PC-9 (cell line): Measurements from ENCODE around the gene PURA. TPM values are rescaled to one million over a fixed set of nuclear protein-coding genes. Genes with fewer than 3 reads are reported as not detected.
"Not testable (repeated sequence)": the region's sequence is repeated elsewhere in the genome, so short reads cannot be mapped to it uniquely, and the experiment has no call there.

ENCODE experiments used
- BruUV-seq: library from RNA; stranded (reverse); fragments of 400-500 nt; replicated peaks from 2 replicates; lab custom pipeline; 2021; lab: Mats Ljungman, UMichigan
- CTCF ChIA-PET: fragments of 300-600 bp; sonication (Branson Sonifier 250); formaldehyde crosslinking; loops from one replicate; lab custom pipeline; 2022; ENCODE audit warnings: antibody characterized with exemption; lab: Charles Lee
- POLR2A ChIA-PET: fragments of 300-600 bp; sonication (Branson Sonifier 250); formaldehyde crosslinking; loops from one replicate; lab custom pipeline; 2022; ENCODE audit warnings: antibody characterized with exemption; ENCODE audit not compliant: unreplicated experiment; lab: Charles Lee
- DNase-seq, 2 experiments: peaks; one replicate each; pipeline versions ENCODE4 v3.0.0 to v3.0.0-alpha.2; 2015 to 2022; ENCODE audit warnings: mixed read lengths in 1 of 2
- H2AFZ ChIP-seq: fragments of 200-600 bp; sonication (generic); 2 replicates; pipeline ENCODE4 v1.8.1; 2017; ENCODE audit warnings: antibody characterized with exemption
- H3F3A ChIP-seq: fragments of 200-600 bp; sonication (generic); 2 replicates; pipeline ENCODE4 v1.8.1; 2017; ENCODE audit warnings: antibody characterized with exemption, mild to moderate bottlenecking, low read depth; ENCODE audit not compliant: insufficient read depth
- H3K27ac ChIP-seq: fragments of 200-600 bp; sonication (generic); 2 replicates; pipeline ENCODE4 v1.6.1; 2016; ENCODE audit warnings: mixed run types
- H3K27me3 ChIP-seq: fragments of 200-600 bp; sonication (generic); 2 replicates; pipeline ENCODE4 v1.6.1; 2016; ENCODE audit warnings: low read depth, mixed run types; ENCODE audit not compliant: insufficient read depth
- H3K36me3 ChIP-seq: fragments of 200-600 bp; sonication (generic); 2 replicates; pipeline ENCODE4 v1.6.1; 2016; ENCODE audit warnings: low read depth, mixed run types
- H3K4me1 ChIP-seq: fragments of 200-600 bp; sonication (generic); replicated peaks from 2 replicates; pipeline ENCODE4 v1.6.1; 2016; ENCODE audit warnings: mixed run types; ENCODE audit not compliant: insufficient read depth
- H3K4me2 ChIP-seq: fragments of 200-600 bp; sonication (generic); 2 replicates; pipeline ENCODE4 v1.6.1; 2017; ENCODE audit warnings: mixed run types
- H3K4me3 ChIP-seq: fragments of 200-600 bp; sonication (generic); 2 replicates; pipeline ENCODE4 v1.6.1; 2016; ENCODE audit warnings: mixed run types
- H3K79me2 ChIP-seq: fragments of 200-600 bp; sonication (generic); 2 replicates; pipeline ENCODE4 v1.6.1; 2017; ENCODE audit warnings: low read depth, mixed run types
- H3K9me2 ChIP-seq: fragments of 200-600 bp; sonication (generic); 2 replicates; pipeline ENCODE4 v1.8.1; 2017; ENCODE audit warnings: mild to moderate bottlenecking; ENCODE audit not compliant: insufficient read depth
- H3K9me3 ChIP-seq: fragments of 200-600 bp; sonication (generic); 2 replicates; pipeline ENCODE4 v1.8.1; 2016; ENCODE audit warnings: low read depth; ENCODE audit not compliant: insufficient read depth
- H4K20me1 ChIP-seq: fragments of 200-600 bp; sonication (generic); 2 replicates; pipeline ENCODE4 v1.8.1; 2017; ENCODE audit not compliant: insufficient read depth
- EZH2 ChIP-seq: fragments of 200-600 bp; sonication (generic); IDR thresholded peaks from 2 replicates; pipeline ENCODE4 v1.8.0; 2017; ENCODE audit warnings: antibody characterized with exemption, low read depth
- intact Hi-C: fragments of 100-400 bp; cut with micrococcal nuclease; formaldehyde crosslinking; loops from one replicate; pipeline ENCODE4 v1.10.0; 2022; ENCODE audit not compliant: unreplicated experiment
- total RNA-seq: library from RNA; stranded (reverse); gene quantifications from 2 replicates; pipeline ENCODE4 v1.2.3, GENCODE V29; 2021
- TF ChIP-seq, protein P1 (sequence below): fragments of 200-600 bp; sonication (generic); conservative IDR thresholded peaks from 2 replicates; pipeline ENCODE4 v1.6.1; 2017; ENCODE audit warnings: mixed run types, antibody characterized with exemption, mild to moderate bottlenecking, moderate library complexity

PURA gene
- total RNA-seq, 1 experiment from 2014 or later: 13.6 TPM

DNA sequence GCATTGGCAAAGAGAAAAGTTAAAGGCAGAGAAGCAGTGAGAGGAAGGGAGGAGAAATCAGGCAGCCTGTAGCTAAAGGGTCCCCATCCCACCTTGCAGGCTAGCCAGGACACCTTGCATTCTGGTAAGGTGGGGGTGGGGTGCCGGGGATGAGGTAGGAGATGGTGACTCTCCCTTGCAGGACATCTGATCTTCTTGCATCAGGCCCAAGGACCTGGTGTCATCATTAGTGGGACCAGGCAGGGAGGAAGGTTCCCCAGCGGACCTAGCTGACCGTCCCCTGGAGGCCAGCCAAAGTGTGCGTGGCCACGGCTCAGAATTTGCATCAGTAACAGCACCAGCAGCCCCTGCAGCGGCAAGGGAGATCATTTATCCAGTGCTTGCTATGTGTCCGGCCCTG lies 39.3 kb downstream of the PURA start:
- intact Hi-C loops: no loop called here
- POLR2A ChIA-PET: no interaction called here

GRCh38 chr5:140153905-140154304 lies 40.0 kb downstream of the PURA start:
- no peak for DNase-seq
- POLR2A ChIA-PET: no interaction called here
- Histone ChIP-seq H3K9me2 (no peaks in the 10 kb centered on the region), H3K4me1 (peaks cover 4% of the 10 kb centered on the region), H2AFZ (no peak overlapping the region), H3K27me3 (no peaks in the 10 kb centered on the region), H3K79me2 (no peaks in the 10 kb centered on the region), H3K27ac (no peak overlapping the region), H3K4me2 (no peak overlapping the region), H3K4me3 (no peak overlapping the region), H3F3A (no peaks in the 10 kb centered on the region), H4K20me1 (no peaks in the 10 kb centered on the region; the same call in 1 of the 2 replicates), H3K9me3 (no peaks in the 10 kb centered on the region), H3K36me3 (no peaks in the 10 kb centered on the region)
- CTCF ChIA-PET: interaction anchor here (0.9 kb wide), 1 partner anchor 81 kb away, joined by 9 read pairs; no protein-coding TSS in a partner anchor
- TF ChIP-seq EZH2: no peak
- TF ChIP-seq, protein P1, sequence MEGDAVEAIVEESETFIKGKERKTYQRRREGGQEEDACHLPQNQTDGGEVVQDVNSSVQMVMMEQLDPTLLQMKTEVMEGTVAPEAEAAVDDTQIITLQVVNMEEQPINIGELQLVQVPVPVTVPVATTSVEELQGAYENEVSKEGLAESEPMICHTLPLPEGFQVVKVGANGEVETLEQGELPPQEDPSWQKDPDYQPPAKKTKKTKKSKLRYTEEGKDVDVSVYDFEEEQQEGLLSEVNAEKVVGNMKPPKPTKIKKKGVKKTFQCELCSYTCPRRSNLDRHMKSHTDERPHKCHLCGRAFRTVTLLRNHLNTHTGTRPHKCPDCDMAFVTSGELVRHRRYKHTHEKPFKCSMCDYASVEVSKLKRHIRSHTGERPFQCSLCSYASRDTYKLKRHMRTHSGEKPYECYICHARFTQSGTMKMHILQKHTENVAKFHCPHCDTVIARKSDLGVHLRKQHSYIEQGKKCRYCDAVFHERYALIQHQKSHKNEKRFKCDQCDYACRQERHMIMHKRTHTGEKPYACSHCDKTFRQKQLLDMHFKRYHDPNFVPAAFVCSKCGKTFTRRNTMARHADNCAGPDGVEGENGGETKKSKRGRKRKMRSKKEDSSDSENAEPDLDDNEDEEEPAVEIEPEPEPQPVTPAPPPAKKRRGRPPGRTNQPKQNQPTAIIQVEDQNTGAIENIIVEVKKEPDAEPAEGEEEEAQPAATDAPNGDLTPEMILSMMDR: no peak
- intact Hi-C loops: no loop called here
- no TSS peak for BruUV-seq

More for the DNA sequence above, 39.3 kb downstream of the PURA start:
- Histone ChIP-seq H3K36me3 (no peaks in the 10 kb centered on the region), H2AFZ (no peak overlapping the region), H4K20me1 (no peaks in the 10 kb centered on the region; the same call in 1 of the 2 replicates), H3K9me2 (no peaks in the 10 kb centered on the region), H3K79me2 (no peaks in the 10 kb centered on the region), H3K4me1 (peaks cover 4% of the 10 kb centered on the region), H3K27me3 (no peaks in the 10 kb centered on the region), H3F3A (no peaks in the 10 kb centered on the region), H3K4me3 (no peak overlapping the region), H3K9me3 (no peaks in the 10 kb centered on the region), H3K27ac (no peak overlapping the region), H3K4me2 (no peak overlapping the region)
- TF ChIP-seq EZH2: no peak
- TF ChIP-seq, protein P1: no peak
- DNase-seq: no peak
- no TSS peak for BruUV-seq
- CTCF ChIA-PET: no interaction called here

DNA sequence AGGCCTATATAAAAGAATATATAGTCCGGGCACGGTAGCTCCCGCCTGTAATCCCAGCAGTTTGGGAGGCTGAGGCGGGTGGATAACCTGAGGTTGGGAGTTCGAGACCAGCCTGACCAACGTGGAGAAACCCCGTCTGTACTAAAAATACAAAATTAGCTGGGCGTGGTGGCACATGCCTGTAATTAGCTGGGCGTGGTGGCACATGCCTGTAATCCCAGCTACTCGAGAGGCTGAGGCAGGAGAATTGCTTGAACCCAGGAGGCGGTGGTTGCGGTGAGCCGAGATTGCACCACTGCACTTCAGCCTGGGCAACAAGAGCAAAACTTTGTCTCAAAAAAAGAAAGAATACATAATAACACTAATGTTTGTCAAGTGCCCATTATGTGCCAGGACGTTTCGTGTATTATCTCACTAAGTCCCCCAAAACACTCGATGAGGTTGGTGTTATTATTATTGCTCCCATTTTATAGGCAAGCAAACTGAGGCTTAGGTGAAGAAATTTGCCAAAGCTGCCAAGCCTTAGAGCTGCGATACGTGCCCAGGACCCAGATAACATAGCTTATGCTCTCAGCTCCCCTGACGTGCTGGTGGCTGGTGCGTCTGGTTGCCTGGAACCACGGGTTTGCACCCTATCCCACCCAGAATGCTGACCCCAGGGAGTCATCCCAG lies 40.9 kb downstream of the PURA start:
- H3K4me2 ChIP-seq, H3K4me3 ChIP-seq, H3K9me2 ChIP-seq, H3K9me3 ChIP-seq, BruUV-seq, POLR2A ChIA-PET, H3K4me1 ChIP-seq, H4K20me1 ChIP-seq, H3K79me2 ChIP-seq, H3K36me3 ChIP-seq, H2AFZ ChIP-seq, DNase-seq, H3F3A ChIP-seq, H3K27me3 ChIP-seq, H3K27ac ChIP-seq: not testable (repeated sequence)
- intact Hi-C loops: loop anchor here (5.0 kb wide), 1 partner anchor 202 kb away; no protein-coding TSS in a partner anchor
- CTCF ChIA-PET: interaction anchor here (1.2 kb wide), 1 partner anchor 9 kb away, joined by 4 read pairs; no protein-coding TSS in a partner anchor
